Eye (tissue), 1 donor: Measurements from ENCODE around the gene CD276.

Source experiments
- DNase-seq: peaks from one replicate; pipeline ENCODE4 v3.0.0-alpha.2; 2015

CD276 gene

GRCh38 chr15:73748730-73749129 is 64.5 kb downstream of the CD276 start:
- DNase-seq = no peak

- no peak for DNase-seq
These were observed 65.3 kb downstream of the CD276 start for GRCh38 chr15:73749533-73749932.

- no peak for DNase-seq
These were observed 65.8 kb downstream of the CD276 start for GRCh38 chr15:73749971-73750370.

- DNase-seq = peak; percentile 75
These were observed 66.3 kb downstream of the CD276 start for GRCh38 chr15:73750438-73750837.

- DNase-seq = no peak
These were observed 66.8 kb downstream of the CD276 start for GRCh38 chr15:73750951-73751350.

GRCh38 chr15:73751511-73751898 is 67.3 kb downstream of the CD276 start:
- DNase-seq = peak; percentile 33

GRCh38 chr15:73751899-73752805 is 68.0 kb downstream of the CD276 start:
- peak; percentile 71 for DNase-seq

GRCh38 chr15:73752806-73753193 is 68.6 kb downstream of the CD276 start:
- peak; percentile 79 for DNase-seq

- DNase-seq = peak; percentile 73
These were observed 69.3 kb downstream of the CD276 start, which contains the start of gene INSYN1 for GRCh38 chr15:73753250-73754130. Gene INSYN1, minus strand, starts transcription at chr15:73753351. Its CDS starts 2,221 bp downstream, at chr15:73751130.

- no peak for DNase-seq
These were observed 70.3 kb downstream of the CD276 start for GRCh38 chr15:73754461-73754860.

- DNase-seq = no peak
These were observed 71.3 kb downstream of the CD276 start for GRCh38 chr15:73755481-73755880.

GRCh38 chr15:73755946-73756345 is 71.8 kb downstream of the CD276 start:
- DNase-seq = no peak

- no peak for DNase-seq
These were observed 72.2 kb downstream of the CD276 start for GRCh38 chr15:73756390-73756789.

- DNase-seq = no peak
These were observed 72.8 kb downstream of the CD276 start for GRCh38 chr15:73756947-73757513.

GRCh38 chr15:73757571-73757970 is 73.4 kb downstream of the CD276 start:
- no peak for DNase-seq

GRCh38 chr15:73758461-73758860 is 74.3 kb downstream of the CD276 start:
- DNase-seq = no peak

GRCh38 chr15:73760330-73761329 is 76.4 kb downstream of the CD276 start:
- DNase-seq = no peak

GRCh38 chr15:73763931-73764330 is 79.7 kb downstream of the CD276 start:
- DNase-seq = no peak
